Effector memory CD8-positive, alpha-beta T cell (primary cell): ENCODE results near the gene OR5K3.

Experiments used
- ATAC-seq: fragments of 150-1000 bp; cut with Tn5 transposase; replicated peaks from 2 replicates; pipeline ENCODE4 v1.10.0; 2021; ENCODE audit warnings: mild to moderate bottlenecking, moderate library complexity
- DNase-seq, 3 experiments: peaks; one replicate each; pipeline ENCODE4 v3.0.0; 2021
- H3K27ac Mint-ChIP-seq, 2 donors: one replicate each; pipeline ENCODE4 v1.8.0; 2022; ENCODE audit warnings: mild to moderate bottlenecking in 2 of 2, mixed read lengths in 2 of 2, moderate library complexity in 2 of 2
- H3K27me3 Mint-ChIP-seq, 2 donors: one replicate each; pipeline ENCODE4 v1.8.0; 2022; ENCODE audit warnings: mixed read lengths in 2 of 2
- H3K36me3 Mint-ChIP-seq: one replicate; pipeline ENCODE4 v1.8.0; 2022; ENCODE audit warnings: mild to moderate bottlenecking, moderate library complexity, mixed read lengths; ENCODE audit not compliant: insufficient read depth
- H3K4me1 Mint-ChIP-seq, 2 donors: one replicate each; pipeline ENCODE4 v1.8.0; 2022; ENCODE audit warnings: low read depth in 2 of 2, mixed read lengths in 2 of 2
- H3K4me3 Mint-ChIP-seq, 2 donors: one replicate each; pipeline ENCODE4 v1.8.0; 2022; ENCODE audit warnings: mild to moderate bottlenecking in 2 of 2, mixed read lengths in 2 of 2, moderate library complexity in 2 of 2
- H3K9me3 Mint-ChIP-seq, 2 donors: one replicate each; pipeline ENCODE4 v1.8.0; 2022; ENCODE audit warnings: mixed read lengths in 2 of 2
- total RNA-seq, 9 experiments: gene quantifications; one replicate each; lab custom pipeline; 2026; lab: John Stamatoyannopoulos, UW

OR5K3 gene
- 0 reads per million in 9 experiments for total RNA-seq

DNA sequence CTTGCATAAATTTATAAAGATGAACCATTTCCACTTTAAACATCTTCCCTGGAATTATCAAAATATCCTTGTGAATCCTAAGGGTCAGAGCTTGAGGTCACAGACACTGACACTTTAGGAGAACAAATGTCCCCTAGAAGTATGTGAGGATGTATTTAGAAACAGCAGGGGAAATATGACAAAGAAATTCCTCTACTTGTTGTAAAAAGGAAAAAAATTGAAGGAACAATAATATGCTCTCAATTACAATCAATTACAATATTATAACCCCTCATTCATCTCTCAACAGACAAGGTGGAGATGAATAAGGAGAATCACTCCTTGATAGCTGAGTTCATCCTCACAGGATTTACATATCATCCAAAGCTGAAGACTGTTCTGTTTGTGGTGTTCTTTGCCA is at the start of gene OR5K3:
Gene OR5K3 (plus strand): TSS at position 301 of the 400 bp plus-strand sequence. CDS start 0 bp downstream, at position 301.
- DNase-seq (no peak), ATAC-seq (no peak)
- H3K27ac Mint-ChIP-seq = no peak within 1 kb of the TSS
- no peak within 1 kb of the TSS for H3K4me3 Mint-ChIP-seq
- H3K4me1 Mint-ChIP-seq = no peaks in the 10 kb centered on the region
- peaks cover 7 to 36% of the 10 kb centered on the region in 2 donors for H3K27me3 Mint-ChIP-seq
- no peaks in the 10 kb centered on the region for H3K9me3 Mint-ChIP-seq
- no peaks in the 10 kb centered on the region for H3K36me3 Mint-ChIP-seq

- H3K27me3 Mint-ChIP-seq = no peaks in the 10 kb centered on the region
- H3K4me1 Mint-ChIP-seq = peaks cover 0 to 5% of the 10 kb centered on the region in 2 donors
- no peak overlapping the region for H3K27ac Mint-ChIP-seq
- H3K9me3 Mint-ChIP-seq = no peaks in the 10 kb centered on the region
- no peaks in the 10 kb centered on the region for H3K36me3 Mint-ChIP-seq
- no peak for ATAC-seq
- no peak overlapping the region for H3K4me3 Mint-ChIP-seq
- no peak for DNase-seq
Observed at GRCh38 chr3:98341758-98342157, 48.7 kb upstream of the OR5K3 start.

- H3K4me1 Mint-ChIP-seq = peaks cover 0 to 5% of the 10 kb centered on the region in 2 donors
- H3K36me3 Mint-ChIP-seq = no peaks in the 10 kb centered on the region
- no peaks in the 10 kb centered on the region for H3K27me3 Mint-ChIP-seq
- H3K27ac Mint-ChIP-seq = no peak overlapping the region
- ATAC-seq = peak; percentile 46
- no peak overlapping the region for H3K4me3 Mint-ChIP-seq
- peak; percentile 31 to 47 (median 46) for DNase-seq
- H3K9me3 Mint-ChIP-seq = no peaks in the 10 kb centered on the region
Observed at GRCh38 chr3:98343647-98344507, 46.6 kb upstream of the OR5K3 start.

DNA sequence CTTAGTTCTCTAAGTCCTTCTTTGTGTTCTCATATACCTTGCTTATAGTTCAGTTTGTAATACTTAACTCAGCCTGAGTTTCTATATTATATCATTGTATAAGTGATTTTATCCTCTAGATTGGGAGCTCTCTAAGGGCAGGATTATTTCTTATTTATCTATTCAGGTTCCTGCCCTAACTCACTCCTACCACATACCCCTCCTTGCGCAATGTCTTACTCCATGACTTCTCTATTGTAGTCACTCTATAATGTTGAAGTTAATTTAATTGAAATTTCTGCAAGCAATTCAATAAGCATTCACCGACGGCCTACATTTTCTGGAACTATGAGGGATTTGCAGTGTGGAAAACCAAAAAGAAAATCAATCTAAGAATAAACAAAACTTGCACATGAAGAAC is 40.4 kb upstream of the OR5K3 start:
- Mint-ChIP-seq H3K4me1 (no peaks in the 10 kb centered on the region), H3K36me3 (no peaks in the 10 kb centered on the region), H3K9me3 (no peaks in the 10 kb centered on the region), H3K27ac (no peak overlapping the region), H3K27me3 (no peaks in the 10 kb centered on the region), H3K4me3 (no peak overlapping the region)
- no peak for ATAC-seq
- DNase-seq = no peak

GRCh38 chr3:98353554-98353953 is 36.9 kb upstream of the OR5K3 start, which contains the start of gene OR5K4:
Gene OR5K4 (plus strand): TSS chr3:98353854. CDS start chr3:98353854, 0 bp downstream.
- no peaks in the 10 kb centered on the region for H3K27me3 Mint-ChIP-seq
- H3K9me3 Mint-ChIP-seq = peaks cover 0 to 4% of the 10 kb centered on the region in 2 donors
- no peak for DNase-seq
- H3K4me1 Mint-ChIP-seq = no peaks in the 10 kb centered on the region
- no peak within 1 kb of the TSS for H3K4me3 Mint-ChIP-seq
- H3K36me3 Mint-ChIP-seq = peaks cover 2% of the 10 kb centered on the region
- no peak within 1 kb of the TSS for H3K27ac Mint-ChIP-seq
- ATAC-seq = no peak

DNA sequence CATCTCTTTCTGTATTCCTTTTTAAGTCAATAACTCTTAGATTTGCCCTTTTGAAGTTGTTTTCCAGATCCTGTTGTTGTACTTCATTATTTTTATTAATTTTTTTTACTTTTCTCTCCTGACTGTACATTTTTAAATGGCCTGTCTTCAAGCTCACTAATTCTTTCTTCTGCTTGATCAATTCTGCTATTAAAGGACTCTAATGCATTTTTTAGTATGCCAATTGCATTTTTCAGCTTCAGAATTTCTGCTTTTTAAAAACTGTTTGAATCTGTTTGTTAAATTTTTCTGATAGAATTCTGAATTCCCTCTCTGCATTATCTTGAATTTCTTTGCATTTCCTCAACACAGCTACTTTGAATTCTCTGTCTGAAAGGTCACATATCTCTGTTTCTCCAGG is 31.2 kb upstream of the OR5K3 start:
- H3K27ac Mint-ChIP-seq = no peak overlapping the region
- no peaks in the 10 kb centered on the region for H3K27me3 Mint-ChIP-seq
- peaks cover 2 to 14% of the 10 kb centered on the region in 2 donors for H3K9me3 Mint-ChIP-seq
- H3K36me3 Mint-ChIP-seq = peaks cover 3% of the 10 kb centered on the region
- no peak for DNase-seq
- H3K4me1 Mint-ChIP-seq = peaks cover 4% of the 10 kb centered on the region in 2 donors
- ATAC-seq = no peak
- H3K4me3 Mint-ChIP-seq = no peak overlapping the region

DNA sequence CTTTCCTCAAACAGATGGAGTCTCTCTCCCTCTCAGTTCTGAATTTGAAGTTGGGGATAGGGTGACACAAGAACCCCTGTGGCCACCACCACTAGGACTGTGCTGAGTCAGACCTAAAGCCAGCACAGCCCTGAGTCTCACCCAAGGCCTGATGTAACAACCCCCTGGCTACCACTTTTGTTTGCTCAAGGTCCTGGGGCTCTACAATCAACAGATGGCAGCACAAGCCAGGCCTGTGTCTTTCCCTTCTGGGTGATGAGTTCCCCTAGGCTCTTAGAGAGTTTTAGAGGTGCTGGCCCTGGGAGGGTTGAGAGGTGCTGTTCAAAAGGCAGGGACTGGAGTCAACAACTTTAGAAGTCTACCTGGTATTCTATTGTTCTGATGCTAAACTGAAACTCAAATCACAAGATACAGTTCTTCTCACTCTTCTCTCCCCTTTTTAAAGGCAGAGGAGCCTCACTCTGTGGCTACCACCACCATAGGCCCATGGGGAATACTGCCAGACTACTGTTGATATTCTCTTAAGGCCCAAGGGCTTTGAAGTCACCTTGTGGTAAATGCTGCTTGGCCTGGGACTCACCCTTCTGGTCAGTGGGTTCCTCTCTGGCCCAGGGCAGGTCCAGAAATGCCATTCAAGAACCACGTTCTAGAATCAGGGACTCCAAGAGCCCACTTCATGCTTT is 30.3 kb upstream of the OR5K3 start:
- H3K4me1 Mint-ChIP-seq = peaks cover 4% of the 10 kb centered on the region in 2 donors
- H3K27ac Mint-ChIP-seq = peak overlapping the region in 1 of 2 donors; percentile 23
- H3K4me3 Mint-ChIP-seq = no peak overlapping the region
- DNase-seq = no peak
- H3K27me3 Mint-ChIP-seq = no peaks in the 10 kb centered on the region
- peak; percentile 26 for ATAC-seq
- H3K36me3 Mint-ChIP-seq = peaks cover 3% of the 10 kb centered on the region
- peaks cover 2 to 14% of the 10 kb centered on the region in 2 donors for H3K9me3 Mint-ChIP-seq

DNA sequence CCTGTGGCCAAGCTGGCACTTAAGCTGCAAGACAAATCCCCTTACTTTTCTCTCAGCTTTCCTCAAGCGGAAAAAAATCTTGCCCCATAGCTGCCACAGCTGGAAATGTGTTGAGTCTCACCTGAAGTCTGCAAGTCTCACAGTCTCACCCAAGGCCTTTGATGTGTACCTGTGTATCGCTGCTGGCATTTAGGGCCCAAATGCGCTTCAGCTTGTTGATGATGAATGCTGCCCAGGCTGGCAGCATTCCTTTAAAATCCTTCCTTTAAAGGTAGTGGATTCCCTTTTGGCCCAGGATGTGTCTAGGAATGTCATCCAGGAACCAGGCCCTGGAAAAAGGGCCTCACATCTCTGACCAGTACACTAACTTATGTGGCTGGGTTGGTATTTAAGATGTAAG is 29.8 kb upstream of the OR5K3 start:
- Mint-ChIP-seq H3K9me3 (peaks cover 2 to 14% of the 10 kb centered on the region in 2 donors), H3K27ac (no peak overlapping the region), H3K36me3 (peaks cover 3% of the 10 kb centered on the region), H3K4me1 (peaks cover 4% of the 10 kb centered on the region in 2 donors), H3K27me3 (no peaks in the 10 kb centered on the region), H3K4me3 (no peak overlapping the region)
- ATAC-seq = no peak
- no peak for DNase-seq

- peaks cover 4% of the 10 kb centered on the region in 2 donors for H3K4me1 Mint-ChIP-seq
- DNase-seq (no peak), ATAC-seq (no peak)
- H3K27ac Mint-ChIP-seq = peak overlapping the region in 1 of 2 donors; percentile 49
- peaks cover 2 to 14% of the 10 kb centered on the region in 2 donors for H3K9me3 Mint-ChIP-seq
- no peak overlapping the region for H3K4me3 Mint-ChIP-seq
- peaks cover 3% of the 10 kb centered on the region for H3K36me3 Mint-ChIP-seq
- H3K27me3 Mint-ChIP-seq = no peaks in the 10 kb centered on the region
Observed at GRCh38 chr3:98361289-98361688, 29.2 kb upstream of the OR5K3 start.

DNA sequence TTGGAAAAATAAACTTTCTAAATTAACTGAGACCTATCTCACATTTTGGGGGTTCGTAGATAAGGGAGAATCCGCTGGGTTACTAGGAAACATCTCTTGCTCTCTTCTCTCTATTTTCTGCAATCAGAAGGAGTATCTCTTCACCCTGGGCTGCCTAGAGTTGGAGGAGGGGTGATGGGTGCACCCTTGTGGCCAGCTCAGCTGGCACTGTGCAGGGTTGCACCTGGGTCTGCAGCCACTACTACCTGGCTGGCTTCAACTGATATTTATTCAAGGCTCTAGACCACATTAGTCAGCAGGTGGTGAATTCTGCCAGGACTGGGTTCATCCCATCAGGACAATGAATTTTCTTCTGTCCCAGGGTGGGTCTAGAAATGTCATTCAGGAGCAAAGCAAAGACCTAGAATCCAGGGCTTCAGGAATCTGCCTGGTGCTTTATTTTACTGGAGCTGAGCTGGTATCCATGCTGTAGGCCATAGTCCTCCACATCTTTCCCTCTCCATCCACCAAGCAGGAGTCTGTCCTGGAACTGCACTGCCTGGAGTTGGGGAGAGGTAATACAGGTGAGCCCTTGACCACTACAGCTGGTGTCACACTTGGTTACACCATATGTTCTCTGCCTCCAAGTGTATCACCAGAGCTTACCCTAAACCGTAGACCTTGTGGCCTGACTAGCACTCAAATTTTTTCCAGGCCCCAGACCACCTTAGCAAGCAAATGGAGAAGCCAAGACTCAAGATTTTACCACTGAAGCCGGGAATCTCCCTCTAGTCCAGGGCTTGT is 22.8 kb upstream of the OR5K3 start:
- Mint-ChIP-seq H3K9me3 (no peaks in the 10 kb centered on the region), H3K27ac (no peak overlapping the region), H3K27me3 (no peaks in the 10 kb centered on the region), H3K4me3 (no peak overlapping the region), H3K4me1 (peaks cover 0 to 10% of the 10 kb centered on the region in 2 donors), H3K36me3 (no peaks in the 10 kb centered on the region)
- DNase-seq = no peak
- ATAC-seq = no peak

GRCh38 chr3:98371186-98371585 is 19.3 kb upstream of the OR5K3 start:
- Mint-ChIP-seq H3K4me1 (peaks cover 0 to 6% of the 10 kb centered on the region in 2 donors), H3K36me3 (no peaks in the 10 kb centered on the region), H3K27ac (no peak overlapping the region), H3K9me3 (no peaks in the 10 kb centered on the region), H3K4me3 (no peak overlapping the region), H3K27me3 (no peaks in the 10 kb centered on the region)
- DNase-seq (no peak), ATAC-seq (no peak)

- Mint-ChIP-seq H3K36me3 (no peaks in the 10 kb centered on the region), H3K27ac (peak overlapping the region in 1 of 2 donors; percentile 39), H3K9me3 (no peaks in the 10 kb centered on the region), H3K27me3 (no peaks in the 10 kb centered on the region), H3K4me3 (no peak overlapping the region), H3K4me1 (peaks cover 0 to 6% of the 10 kb centered on the region in 2 donors)
- DNase-seq (no peak), ATAC-seq (no peak)
Observed at GRCh38 chr3:98371853-98372252, 18.6 kb upstream of the OR5K3 start.

DNA sequence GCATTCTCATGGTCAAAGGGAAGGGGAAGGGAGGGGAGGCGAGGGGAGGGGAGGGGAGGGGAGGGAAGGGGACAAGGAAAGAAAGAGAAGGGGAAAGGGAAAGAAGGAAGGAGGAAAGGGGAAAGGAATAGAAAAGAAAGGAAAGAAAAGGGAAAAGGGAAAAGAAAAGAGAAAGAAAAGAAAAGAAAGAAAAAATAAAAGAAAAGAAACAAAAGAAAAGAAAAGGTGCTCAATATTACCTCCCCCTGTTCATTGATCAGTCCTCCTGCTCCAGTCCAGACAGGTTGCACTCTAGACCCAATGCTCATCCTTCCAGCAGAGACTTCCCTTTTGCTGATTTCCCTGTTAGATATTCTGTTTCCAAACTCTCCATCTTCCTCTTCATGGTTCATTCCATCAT is 18.0 kb upstream of the OR5K3 start:
- DNase-seq (no peak), ATAC-seq (no peak)
- no peaks in the 10 kb centered on the region for H3K36me3 Mint-ChIP-seq
- H3K9me3 Mint-ChIP-seq = no peaks in the 10 kb centered on the region
- peaks cover 0 to 6% of the 10 kb centered on the region in 2 donors for H3K4me1 Mint-ChIP-seq
- no peak overlapping the region for H3K4me3 Mint-ChIP-seq
- no peaks in the 10 kb centered on the region for H3K27me3 Mint-ChIP-seq
- no peak overlapping the region for H3K27ac Mint-ChIP-seq
